Measurements from ENCODE around the gene TCAP. TPM values are rescaled to one million over a fixed set of nuclear protein-coding genes. Genes with fewer than 3 reads are reported as not detected.

The TCAP gene
- total RNA-seq, 1 experiment from 2014 or later, result 0.53 TPM

DNA sequence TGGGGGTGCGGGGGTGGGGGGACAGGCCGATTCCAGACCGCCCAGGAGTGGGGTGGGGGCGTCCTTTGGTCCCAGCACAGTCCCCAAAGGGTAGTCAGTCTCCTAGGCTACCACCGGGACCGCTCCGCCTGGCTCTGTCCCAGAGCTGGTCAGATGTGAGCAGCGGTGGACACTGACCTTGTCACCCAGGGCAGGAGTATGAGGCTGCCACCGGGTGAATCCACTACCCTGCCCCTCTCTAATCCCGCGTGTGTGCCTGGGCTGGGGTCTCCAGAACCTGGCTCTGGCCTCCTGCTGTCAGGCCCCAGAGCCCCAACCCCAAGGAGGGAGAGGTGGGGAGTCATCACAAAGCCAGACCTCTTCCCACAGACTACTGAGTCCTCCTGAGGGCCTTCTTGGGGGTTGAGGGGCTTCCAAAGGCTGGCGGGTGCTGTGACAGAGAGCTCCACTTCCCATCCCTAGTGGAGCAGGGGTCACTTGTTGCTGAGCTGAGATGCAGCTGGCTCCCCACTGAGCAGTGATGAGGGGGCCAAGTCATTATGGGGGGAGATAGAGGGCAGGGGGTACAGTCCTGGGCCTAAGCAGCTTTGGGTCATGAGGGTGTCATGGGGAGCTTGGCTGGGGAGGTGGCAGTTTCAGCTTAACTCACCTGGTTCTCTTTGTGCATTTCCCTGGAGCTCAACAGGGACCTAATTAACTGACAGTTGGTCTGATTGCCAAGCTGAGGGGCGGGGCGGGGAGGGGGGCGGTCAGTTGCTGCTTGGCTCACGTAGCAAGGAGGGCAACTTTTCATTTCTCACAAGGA lies 37.2 kb upstream of the TCAP start:
- in situ Hi-C loops (cut with HindIII; ENCODE audit: low pct_unique_long_range_greater_than_20kb, low sequenced_read_pairs), result no loop called here
- no peak for DNase-seq (ENCODE audit: low read depth, low spot score)

DNA sequence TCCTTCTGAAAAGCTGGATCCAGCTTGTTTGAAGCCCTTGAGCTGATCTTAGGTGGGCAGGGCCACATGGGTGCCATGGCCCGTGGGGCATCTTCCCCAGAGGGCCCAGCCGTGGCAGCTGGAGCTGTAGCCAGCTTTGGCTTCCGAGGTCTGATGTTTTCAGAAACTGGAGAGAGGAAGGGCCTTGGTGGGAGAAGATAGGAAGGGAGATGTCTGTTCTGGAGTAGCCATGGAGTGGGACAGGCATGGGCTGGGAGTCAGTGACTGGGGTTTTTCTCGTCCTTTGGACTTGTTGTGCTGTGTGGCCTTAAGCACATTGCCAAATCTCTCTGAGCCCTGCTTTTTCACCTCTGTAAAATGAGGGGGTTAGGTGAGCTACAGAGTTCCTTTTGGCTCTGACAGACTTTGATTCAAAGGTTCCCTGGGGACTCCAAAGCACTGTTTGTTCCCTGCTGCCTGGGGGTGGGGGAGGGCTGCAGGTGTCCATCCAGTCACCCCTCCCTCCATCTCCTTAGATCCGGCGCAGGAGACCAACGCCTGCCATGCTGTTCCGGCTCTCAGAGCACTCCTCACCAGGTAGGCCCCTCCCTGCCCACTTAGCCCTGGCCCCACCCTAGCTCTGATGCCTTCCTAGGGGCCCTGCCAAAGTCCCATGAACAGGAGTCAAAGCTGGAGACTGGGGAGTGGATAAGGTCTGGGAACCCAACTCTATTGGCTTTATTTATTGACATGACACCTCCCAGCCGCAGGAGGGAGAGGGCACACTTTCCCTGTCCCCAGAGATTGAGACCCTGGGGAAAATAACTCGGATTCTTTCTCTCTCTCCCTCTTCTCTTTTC lies 36.3 kb upstream of the TCAP start:
- in situ Hi-C loops (cut with HindIII; ENCODE audit: low pct_unique_long_range_greater_than_20kb, low sequenced_read_pairs), result no loop called here
- no peak for DNase-seq (ENCODE audit: low read depth, low spot score)

DNA sequence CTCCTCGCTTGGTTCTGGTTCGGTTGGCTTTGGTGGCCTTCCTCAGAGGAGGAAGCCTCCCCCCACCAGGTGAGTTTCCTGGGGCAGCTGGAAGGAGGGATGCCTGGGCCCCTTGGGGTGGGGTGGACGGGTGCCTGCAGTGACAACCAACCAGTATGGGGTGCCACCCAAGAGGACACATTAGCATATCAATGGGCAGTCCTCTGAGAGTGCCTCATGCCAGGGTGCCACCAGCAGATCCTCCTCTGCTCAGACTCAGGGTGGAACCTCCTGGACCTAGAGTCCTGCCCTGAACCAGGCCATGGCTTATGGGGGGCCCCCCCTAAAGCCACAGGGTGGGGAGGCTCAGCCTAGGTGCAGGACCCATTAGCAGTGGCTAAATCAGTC lies 35.7 kb upstream of the TCAP start:
- in situ Hi-C loops (cut with HindIII; ENCODE audit: low pct_unique_long_range_greater_than_20kb, low sequenced_read_pairs), result no loop called here

DNA sequence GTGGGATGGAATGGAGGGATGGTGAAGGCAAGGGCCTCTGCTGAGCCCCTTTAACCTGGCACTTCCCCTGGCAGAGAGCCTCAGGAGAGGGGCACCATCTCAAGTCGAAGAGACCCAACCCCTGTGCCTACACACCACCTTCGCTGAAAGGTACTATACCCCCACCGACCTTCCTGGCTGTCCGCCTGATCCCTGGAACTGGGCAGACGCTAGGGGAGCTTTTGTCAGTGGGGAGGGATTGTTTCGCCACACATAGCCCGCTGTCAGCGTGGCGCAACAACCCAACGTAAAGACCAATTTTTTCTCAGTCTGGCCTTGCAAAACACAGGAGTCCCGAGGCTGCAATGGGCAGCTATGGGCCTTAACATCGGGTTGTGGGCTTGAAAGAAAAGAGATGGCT lies 35.3 kb upstream of the TCAP start:
- in situ Hi-C loops (cut with HindIII; ENCODE audit: low pct_unique_long_range_greater_than_20kb, low sequenced_read_pairs), result no loop called here
- no peak for DNase-seq (ENCODE audit: low read depth, low spot score)

More for the DNA sequence above, 35.7 kb upstream of the TCAP start:
- DNase-seq (ENCODE audit: low read depth, low spot score), result no peak

DNA sequence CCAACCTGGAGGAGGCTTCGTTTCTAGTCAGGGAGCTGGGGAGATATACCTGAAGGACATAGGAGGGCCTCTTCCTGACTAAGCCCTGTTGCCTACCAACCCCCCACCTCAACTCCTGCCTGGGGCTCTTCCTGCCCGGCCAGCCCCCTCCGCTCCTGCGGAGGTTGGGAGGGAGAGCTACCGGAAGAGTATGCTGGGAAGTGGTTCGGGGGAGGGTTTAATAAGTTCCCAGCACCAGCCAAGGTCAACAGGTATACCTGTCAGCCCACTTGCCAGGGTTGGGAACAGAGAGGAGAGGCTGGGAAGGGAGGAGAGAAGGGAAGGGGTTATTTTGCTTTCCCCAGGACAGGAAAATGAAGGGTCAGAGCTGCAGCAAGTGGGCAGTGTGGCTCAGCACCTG lies 33.7 kb upstream of the TCAP start:
- in situ Hi-C loops (cut with HindIII; ENCODE audit: low pct_unique_long_range_greater_than_20kb, low sequenced_read_pairs), result no loop called here
- no peak for DNase-seq (ENCODE audit: low read depth, low spot score)

DNA sequence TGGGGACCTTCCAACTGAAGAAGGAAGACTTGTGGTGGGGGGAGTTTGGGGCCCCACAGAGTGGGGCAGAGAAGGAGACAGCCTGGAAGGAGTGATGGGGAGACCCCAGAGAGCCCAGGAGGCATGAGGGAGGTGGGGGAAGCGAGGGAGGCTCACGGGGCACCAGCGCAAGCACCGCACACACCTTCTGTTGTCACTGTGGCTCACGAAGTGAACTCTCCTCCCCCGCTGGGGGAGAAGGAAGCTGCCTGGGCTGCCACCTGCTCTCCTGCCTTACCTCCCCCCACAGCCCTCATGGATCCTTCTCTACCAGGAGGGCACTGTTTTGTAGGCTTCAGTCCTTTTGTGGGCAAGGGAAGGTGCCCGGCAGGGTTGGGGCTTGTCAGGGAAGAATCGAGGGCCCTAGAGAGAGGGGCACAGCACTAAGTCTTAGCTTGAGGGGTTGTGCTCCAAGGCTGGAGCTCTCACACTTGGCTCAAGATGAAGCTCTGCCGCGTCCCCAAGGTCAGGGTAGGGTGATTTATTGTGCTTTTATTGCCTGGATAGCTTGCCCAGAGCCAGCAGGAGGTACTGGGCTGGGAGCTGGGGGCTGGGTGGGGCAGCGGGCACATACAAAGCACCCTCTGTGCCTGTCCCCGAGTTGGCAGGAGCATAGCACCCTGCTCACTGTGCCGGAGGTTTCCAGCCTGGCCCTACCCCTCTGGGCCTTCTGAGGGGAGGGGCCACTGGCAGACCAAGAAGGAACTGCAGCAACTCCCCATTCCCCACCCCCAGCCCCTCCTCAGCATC lies 32.8 kb upstream of the TCAP start:
- peak; percentile 71 for DNase-seq (ENCODE audit: low read depth, low spot score)
- in situ Hi-C loops (cut with HindIII; ENCODE audit: low pct_unique_long_range_greater_than_20kb, low sequenced_read_pairs), result no loop called here

DNA sequence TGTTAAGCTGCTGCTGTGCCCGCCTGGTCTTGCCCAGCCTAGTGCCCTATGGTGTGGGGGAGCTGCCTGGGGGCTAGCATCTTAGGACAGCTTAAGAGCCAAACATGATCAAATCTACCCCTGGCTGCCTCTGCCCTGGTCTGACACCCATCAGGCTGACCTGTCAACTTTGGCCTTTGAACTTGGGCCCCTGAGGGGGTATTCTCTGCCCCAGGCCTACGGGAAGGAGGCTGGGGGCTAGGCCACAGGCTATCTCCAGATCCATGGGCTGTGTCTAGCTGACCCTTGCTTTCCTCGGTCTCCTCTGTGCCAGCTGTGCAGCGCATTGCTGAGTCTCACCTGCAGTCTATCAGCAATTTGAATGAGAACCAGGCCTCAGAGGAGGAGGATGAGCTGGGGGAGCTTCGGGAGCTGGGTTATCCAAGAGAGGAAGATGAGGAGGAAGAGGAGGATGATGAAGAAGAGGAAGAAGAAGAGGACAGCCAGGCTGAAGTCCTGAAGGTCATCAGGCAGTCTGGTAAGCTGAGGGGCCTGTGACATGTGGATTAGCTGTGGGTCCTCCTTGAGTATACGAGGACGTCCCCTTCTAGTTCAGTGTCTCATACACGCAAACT lies 31.5 kb upstream of the TCAP start:
- in situ Hi-C loops (cut with HindIII; ENCODE audit: low pct_unique_long_range_greater_than_20kb, low sequenced_read_pairs), result no loop called here
- DNase-seq (ENCODE audit: low read depth, low spot score), result no peak

DNA sequence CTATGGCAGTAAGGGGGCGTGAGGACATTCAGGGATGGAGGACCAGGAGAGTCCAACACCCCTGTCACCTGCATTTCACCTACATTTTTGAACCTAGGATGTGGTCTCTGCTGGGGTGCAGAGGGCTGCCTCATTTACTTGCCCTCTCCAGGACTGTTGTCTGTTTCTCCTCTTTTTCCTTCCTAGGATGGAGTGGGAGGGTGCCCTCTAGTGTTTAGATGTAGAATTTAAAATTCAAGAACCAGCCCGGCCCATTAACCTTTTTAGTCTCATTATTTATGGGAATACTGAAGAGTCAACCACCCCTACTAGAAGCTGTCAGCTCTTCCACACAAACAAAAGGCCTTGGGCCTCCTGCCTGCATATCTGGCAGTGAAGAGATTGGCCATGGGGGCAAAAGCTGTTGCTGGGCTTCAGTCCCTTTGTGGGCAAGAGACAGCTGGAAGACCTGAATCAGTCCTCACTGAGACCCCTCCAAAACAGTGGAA lies 30.7 kb upstream of the TCAP start:
- in situ Hi-C loops (cut with HindIII; ENCODE audit: low pct_unique_long_range_greater_than_20kb, low sequenced_read_pairs), result no loop called here
- peak; percentile 61 for DNase-seq (ENCODE audit: low read depth, low spot score)

DNA sequence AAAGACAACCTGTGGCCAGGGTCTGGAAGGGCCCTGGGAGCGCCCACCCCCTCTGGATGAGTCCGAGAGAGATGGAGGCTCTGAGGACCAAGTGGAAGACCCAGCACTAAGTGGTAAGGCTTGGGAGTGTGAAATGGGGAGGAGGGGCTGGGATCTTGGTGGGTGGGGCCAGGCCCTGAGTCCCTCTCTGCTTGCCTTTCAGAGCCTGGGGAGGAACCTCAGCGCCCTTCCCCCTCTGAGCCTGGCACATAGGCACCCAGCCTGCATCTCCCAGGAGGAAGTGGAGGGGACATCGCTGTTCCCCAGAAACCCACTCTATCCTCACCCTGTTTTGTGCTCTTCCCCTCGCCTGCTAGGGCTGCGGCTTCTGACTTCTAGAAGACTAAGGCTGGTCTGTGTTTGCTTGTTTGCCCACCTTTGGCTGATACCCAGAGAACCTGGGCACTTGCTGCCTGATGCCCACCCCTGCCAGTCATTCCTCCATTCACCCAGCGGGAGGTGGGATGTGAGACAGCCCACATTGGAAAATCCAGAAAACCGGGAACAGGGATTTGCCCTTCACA lies 29.5 kb upstream of the TCAP start:
- DNase-seq (ENCODE audit: low read depth, low spot score), result peak; percentile 19
- in situ Hi-C loops (cut with HindIII; ENCODE audit: low pct_unique_long_range_greater_than_20kb, low sequenced_read_pairs), result no loop called here

DNA sequence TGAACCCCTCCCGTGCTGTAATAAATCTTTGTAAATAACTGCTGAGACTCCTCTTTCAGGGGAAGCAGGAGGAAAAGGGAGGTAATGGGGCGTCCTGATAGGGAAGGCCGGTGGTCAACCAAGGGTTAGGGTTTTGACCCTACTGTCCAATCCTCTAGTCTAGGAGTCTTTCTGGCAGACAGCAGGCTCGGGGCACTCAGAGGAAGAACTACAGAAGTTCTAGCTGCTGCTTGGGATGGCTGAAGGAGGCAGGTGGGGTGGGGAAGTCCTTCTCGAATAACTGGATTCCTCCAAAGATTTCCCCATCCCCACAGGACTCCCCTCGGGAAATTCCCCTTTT lies 28.6 kb upstream of the TCAP start:
- in situ Hi-C loops (cut with HindIII; ENCODE audit: low pct_unique_long_range_greater_than_20kb, low sequenced_read_pairs), result no loop called here
- no peak for DNase-seq (ENCODE audit: low read depth, low spot score)

DNA sequence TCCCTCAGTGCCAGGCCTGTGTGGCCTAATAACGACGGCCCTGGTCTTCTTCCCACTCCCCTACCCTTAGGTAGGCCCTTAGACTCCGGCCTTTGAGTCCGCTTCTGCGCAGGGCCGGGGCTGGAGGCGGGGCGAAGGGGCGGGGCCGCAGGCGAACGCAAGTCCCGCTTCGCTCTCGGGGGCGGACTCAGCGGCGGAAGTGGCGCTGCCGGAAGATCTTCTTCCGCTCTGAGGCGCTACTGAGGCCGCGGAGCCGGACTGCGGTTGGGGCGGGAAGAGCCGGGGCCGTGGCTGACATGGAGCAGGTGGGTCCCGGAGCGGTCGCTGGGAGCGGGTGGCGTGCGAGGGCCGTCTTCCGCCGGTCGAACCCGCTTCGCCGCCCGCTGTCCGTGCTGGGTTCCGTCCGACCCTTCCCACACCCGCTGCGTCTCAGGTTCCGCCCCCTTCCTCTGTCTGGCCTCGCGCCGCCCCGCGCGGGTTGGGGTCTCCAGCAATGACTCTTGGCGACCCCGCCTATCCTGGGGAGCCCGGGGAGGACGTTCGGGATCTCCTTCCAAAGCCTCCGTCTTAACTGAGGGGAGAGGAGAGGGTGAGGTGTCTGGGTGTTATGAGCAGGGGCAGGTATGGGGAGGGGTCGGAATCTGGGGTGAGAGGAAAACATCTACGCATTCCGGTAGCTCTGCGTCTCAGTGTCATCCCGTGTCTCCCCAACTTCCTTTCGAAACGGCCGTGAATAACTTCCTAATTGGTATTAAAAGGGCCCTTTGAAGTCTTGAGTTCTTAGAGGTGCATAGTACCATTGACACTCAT lies 28.0 kb upstream of the TCAP start, which contains the start of gene STARD3:
STARD3 (plus strand) TSS at position 218 of the 810 bp plus-strand sequence. CDS start 16,388 bp downstream, outside the sequence.
- peak; percentile 84 for DNase-seq (ENCODE audit: low read depth, low spot score)
- in situ Hi-C loops (cut with HindIII; ENCODE audit: low pct_unique_long_range_greater_than_20kb, low sequenced_read_pairs), result no loop called here

DNA sequence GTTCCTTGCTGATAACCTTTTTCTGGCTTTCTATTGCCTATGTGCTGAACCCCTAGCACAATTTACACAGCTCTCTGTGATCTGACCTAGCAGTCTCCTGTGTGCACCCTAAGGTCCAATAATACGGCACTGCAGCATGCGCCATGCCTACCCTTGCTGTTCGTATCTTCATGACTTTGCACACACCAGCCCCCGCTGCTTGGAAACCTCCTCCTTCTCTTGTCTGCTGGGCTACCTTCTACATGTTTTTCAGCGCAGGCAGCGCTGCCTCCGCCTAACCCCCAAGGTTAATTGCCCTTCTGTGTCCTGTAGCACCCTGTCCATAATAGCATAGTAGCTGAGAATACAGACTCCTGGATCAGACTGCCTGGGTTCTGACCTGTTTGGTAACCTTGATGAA lies 26.8 kb upstream of the TCAP start:
- DNase-seq (ENCODE audit: low read depth, low spot score), result no peak

DNA sequence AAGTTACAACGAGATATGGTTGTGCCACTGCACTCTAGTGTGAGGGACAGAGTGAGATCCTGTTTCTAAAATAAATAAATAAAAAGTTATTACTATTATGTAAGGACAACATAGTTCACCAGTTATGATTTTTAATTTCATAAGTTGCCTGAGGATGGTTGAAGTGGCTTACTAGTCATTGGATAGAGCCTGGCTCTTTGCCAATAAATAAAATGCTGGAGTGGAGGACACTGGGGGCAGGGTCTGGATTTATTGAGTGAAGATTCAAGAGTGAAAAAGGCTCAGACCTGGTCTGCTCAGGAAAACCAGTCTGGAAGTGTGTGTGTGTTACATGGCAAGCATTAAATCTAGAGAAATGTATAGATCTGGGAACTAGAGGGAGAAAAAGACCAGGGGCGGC lies 26.1 kb upstream of the TCAP start:
- in situ Hi-C loops (cut with HindIII; ENCODE audit: low pct_unique_long_range_greater_than_20kb, low sequenced_read_pairs), result no loop called here

More for the DNA sequence above, 26.8 kb upstream of the TCAP start:
- in situ Hi-C loops (cut with HindIII; ENCODE audit: low pct_unique_long_range_greater_than_20kb, low sequenced_read_pairs), result no loop called here

DNA sequence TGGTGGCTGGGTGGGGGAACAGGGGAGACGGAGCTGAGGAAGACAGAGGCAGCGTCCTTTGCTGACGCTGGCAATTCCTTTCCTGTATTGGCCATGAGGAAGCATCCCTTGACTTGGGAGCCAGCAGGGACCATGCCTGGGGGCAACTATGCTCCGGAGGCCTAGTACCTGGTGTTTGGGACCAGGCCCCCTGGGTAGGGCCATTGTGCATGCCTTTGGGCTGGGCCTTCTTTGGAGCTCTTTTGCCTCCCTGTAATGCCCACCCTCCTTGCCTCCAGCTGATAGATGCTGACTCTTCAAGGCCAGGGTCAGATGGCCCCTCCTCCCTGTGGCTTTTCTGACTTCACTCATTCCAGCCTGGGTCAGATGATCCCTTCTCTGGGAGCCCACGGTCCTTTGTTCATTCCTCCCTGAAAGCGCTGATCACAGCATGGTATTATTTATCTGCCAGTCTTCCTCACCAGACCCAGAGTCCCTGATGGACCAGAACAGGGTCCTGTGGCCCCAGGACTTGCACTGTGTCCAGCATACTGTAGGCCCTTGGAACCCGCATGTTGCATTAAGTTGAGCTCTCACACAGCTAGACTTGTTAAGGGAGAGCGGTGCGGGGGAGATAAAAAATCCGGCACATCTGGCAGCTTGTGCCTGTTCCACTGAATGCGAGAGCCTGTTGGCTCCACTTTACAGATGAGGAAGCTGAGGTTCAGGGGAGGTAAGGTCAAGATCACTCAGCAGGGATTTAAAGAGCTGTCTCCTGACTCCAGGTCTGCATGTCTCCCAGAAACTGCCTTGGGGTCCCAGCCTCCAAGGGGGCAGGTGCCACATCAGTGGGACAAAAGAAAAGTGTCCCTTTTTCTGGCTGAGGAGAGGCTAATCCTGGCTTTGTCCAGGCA lies 25.3 kb upstream of the TCAP start:
- no peak for DNase-seq (ENCODE audit: low read depth, low spot score)
- in situ Hi-C loops (cut with HindIII; ENCODE audit: low pct_unique_long_range_greater_than_20kb, low sequenced_read_pairs), result no loop called here

More for the DNA sequence above, 26.1 kb upstream of the TCAP start:
- no peak for DNase-seq (ENCODE audit: low read depth, low spot score)

DNA sequence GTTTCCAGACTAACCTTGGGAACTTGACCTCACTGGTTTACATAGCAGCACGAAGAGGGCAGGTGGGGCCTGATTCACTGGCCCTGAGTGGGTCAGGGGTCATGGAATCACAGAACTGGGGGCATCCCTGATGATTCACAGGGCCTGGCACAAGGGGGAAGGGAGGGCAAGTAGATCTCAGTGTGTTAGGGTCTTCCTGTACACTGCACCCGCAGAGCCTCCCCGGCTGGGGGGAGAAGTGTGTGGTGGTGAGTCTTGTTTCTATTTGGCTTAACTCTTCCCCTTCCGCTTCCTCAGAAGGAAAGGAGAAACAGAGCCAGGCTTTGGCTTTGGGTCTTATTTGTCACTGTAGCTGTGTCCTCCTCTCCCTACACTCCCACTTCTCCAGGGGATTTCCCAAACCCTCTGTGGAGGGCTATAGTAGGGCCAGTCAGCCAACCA lies 24.5 kb upstream of the TCAP start:
- in situ Hi-C loops (cut with HindIII; ENCODE audit: low pct_unique_long_range_greater_than_20kb, low sequenced_read_pairs), result no loop called here
- DNase-seq (ENCODE audit: low read depth, low spot score), result no peak

DNA sequence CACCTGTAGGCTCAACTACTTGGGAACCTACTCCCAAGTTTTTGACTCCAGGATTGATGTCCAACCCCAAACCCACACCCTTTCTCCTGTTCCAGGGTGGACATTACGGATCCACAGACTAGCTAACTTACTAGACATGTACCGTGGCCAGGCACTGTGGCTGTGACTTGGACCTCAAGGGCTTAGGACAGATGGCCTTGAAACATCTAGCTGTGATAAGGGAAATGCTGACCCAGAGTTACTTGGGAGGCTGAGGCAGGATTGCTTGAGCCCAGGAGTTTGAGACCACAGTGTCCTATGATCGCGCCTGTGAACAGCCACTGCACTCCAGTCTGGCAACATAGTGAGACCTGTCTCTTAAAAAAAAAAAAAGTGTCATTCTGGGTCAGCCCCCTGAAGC lies 24.1 kb upstream of the TCAP start:
- in situ Hi-C loops (cut with HindIII; ENCODE audit: low pct_unique_long_range_greater_than_20kb, low sequenced_read_pairs), result no loop called here
- no peak for DNase-seq (ENCODE audit: low read depth, low spot score)
